DMS 273 (cell line): ENCODE measurements around the gene PRODH2.
"Not testable (repeated sequence)": the region's sequence is repeated elsewhere in the genome, so short reads cannot be mapped to it uniquely, and the experiment has no call there.

ENCODE experiments used
- DNase-seq: peaks from one replicate; lab custom pipeline; 2025; ENCODE audit not compliant: unreplicated experiment; lab: John Stamatoyannopoulos, UW

The PRODH2 gene

GRCh38 chr19:35781650-35782049 is 31.0 kb downstream of the PRODH2 start:
- DNase-seq: no peak

GRCh38 chr19:35780717-35781116 is 31.9 kb downstream of the PRODH2 start:
- no peak for DNase-seq

- DNase-seq: no peak
These were observed 32.6 kb downstream of the PRODH2 start for GRCh38 chr19:35780058-35780457.

- DNase-seq: no peak
These were observed 33.6 kb downstream of the PRODH2 start for GRCh38 chr19:35779033-35779432.

GRCh38 chr19:35777961-35778360 is 34.7 kb downstream of the PRODH2 start:
- no peak for DNase-seq

GRCh38 chr19:35777086-35777841 is 35.4 kb downstream of the PRODH2 start:
- no peak for DNase-seq

- no peak for DNase-seq
These were observed 36.4 kb downstream of the PRODH2 start for GRCh38 chr19:35776102-35776788.

GRCh38 chr19:35775298-35776101 is 37.1 kb downstream of the PRODH2 start, which contains the start of gene ARHGAP33:
ARHGAP33 (plus strand) TSS chr19:35775564; CDS start chr19:35775659, 95 bp downstream.
- peak; percentile 100 for DNase-seq

GRCh38 chr19:35775046-35775297 is 37.7 kb downstream of the PRODH2 start:
- DNase-seq: no peak

GRCh38 chr19:35774274-35775045 is 38.2 kb downstream of the PRODH2 start:
- DNase-seq: no peak

- peak; percentile 18 for DNase-seq
These were observed 39.4 kb downstream of the PRODH2 start for GRCh38 chr19:35773020-35773806.

- not testable (repeated sequence) for DNase-seq
These were observed 40.3 kb downstream of the PRODH2 start for GRCh38 chr19:35772362-35772761.

GRCh38 chr19:35768082-35768421 is 44.6 kb downstream of the PRODH2 start:
- no peak for DNase-seq

GRCh38 chr19:35767288-35768081 is 45.2 kb downstream of the PRODH2 start:
- no peak for DNase-seq

- no peak for DNase-seq
These were observed 46.0 kb downstream of the PRODH2 start for GRCh38 chr19:35766571-35767104.

- no peak for DNase-seq
These were observed 48.0 kb downstream of the PRODH2 start for GRCh38 chr19:35764432-35765315.

GRCh38 chr19:35760711-35761349 is 51.8 kb downstream of the PRODH2 start:
- no peak for DNase-seq

- DNase-seq: no peak
These were observed 52.9 kb downstream of the PRODH2 start for GRCh38 chr19:35759697-35760096.
